ENCODE results near the gene FOXL2NB.

DNA sequence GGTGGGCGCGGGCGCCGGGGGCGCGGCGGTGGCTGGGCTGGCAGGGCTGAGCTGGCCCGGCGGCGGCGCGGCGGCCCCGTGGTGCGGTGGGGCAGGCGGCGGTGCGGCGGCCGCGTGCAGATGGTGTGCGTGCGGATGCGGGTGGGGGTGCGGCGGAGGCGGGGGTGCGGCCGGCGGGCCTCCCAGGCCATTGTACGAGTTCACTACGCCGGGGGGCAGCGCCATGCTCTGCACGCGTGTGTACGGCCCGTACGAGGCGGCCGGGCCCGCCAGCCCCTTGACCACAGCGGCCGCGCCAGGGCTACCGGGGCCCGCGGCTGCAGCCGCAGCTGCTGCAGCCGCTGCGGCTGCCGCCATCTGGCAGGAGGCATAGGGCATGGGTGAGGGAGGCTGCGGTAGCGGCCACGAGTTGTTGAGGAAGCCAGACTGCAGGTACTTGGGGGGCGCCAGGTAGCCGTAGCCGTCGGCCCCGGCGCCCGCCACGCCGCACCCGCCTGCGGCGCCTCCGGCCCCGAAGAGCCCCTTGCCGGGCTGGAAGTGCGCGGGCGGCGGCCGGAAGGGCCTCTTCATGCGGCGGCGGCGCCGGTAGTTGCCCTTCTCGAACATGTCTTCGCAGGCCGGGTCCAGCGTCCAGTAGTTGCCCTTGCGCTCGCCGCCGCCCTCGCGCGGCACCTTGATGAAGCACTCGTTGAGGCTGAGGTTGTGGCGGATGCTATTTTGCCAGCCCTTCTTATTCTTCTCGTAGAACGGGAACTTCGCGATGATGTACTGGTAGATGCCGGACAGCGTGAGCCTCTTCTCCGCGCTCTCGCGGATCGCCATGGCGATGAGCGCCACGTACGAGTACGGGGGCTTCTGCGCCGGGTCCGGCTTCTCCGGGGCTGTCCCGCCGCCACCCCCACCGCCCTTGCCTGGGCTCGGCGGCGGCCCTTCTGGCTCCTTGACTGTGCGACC is 1.0 kb upstream of the FOXL2NB start:
- TF ChIP-seq, protein P1, sequence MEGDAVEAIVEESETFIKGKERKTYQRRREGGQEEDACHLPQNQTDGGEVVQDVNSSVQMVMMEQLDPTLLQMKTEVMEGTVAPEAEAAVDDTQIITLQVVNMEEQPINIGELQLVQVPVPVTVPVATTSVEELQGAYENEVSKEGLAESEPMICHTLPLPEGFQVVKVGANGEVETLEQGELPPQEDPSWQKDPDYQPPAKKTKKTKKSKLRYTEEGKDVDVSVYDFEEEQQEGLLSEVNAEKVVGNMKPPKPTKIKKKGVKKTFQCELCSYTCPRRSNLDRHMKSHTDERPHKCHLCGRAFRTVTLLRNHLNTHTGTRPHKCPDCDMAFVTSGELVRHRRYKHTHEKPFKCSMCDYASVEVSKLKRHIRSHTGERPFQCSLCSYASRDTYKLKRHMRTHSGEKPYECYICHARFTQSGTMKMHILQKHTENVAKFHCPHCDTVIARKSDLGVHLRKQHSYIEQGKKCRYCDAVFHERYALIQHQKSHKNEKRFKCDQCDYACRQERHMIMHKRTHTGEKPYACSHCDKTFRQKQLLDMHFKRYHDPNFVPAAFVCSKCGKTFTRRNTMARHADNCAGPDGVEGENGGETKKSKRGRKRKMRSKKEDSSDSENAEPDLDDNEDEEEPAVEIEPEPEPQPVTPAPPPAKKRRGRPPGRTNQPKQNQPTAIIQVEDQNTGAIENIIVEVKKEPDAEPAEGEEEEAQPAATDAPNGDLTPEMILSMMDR (IDR thresholded peaks at IDR 0.05; ENCODE audit: insufficient read depth, low read depth, low read length) = no peak
- TF ChIP-seq EZH2 (IDR thresholded peaks at IDR 0.05; ENCODE audit: insufficient read depth, low read length) = peak; percentile 99

Measured in astrocyte (in vitro differentiated cells and primary cell).